Measurements from ENCODE around the gene KIFBP.

Gene KIFBP

DNA sequence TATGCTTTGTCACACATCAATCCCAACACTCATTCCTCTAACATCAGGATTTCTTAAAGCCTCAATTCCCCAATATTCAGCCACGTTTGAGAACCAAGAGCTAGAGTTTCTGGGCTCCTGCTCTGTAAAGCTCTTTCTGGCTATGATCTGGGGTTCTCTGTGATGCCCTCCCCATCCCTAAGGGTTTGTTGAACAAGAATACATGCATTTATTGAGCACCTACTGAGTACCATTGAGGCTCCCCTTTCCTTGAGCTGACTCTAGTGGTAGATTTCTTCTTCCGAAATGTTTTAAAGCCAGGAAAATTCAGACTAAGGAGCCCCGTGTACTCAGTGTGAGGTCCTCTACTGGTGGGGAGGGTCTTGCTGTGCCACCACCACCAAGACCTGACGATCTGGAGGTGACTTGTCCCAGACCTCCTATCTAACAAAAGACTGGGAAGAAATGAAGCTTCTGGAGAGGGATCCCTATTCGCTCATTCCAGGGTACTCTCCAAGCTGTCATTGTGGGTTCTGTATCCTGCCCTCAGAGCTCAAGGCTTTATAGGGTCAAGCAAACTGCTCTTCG is 76.2 kb downstream of the KIFBP start:
- Mint-ChIP-seq H3K4me3 (peak overlapping the region; percentile 18), H3K36me3 (ENCODE audit: low read depth) (no peaks in the 10 kb centered on the region), H3K9me3 (no peaks in the 10 kb centered on the region), H3K4me1 (ENCODE audit: low read depth) (peaks cover 64% of the 10 kb centered on the region), H3K27ac (peak overlapping the region; percentile 94), H3K27me3 (no peaks in the 10 kb centered on the region)
- intact Hi-C loops (cut with micrococcal nuclease): no loop called here

DNA sequence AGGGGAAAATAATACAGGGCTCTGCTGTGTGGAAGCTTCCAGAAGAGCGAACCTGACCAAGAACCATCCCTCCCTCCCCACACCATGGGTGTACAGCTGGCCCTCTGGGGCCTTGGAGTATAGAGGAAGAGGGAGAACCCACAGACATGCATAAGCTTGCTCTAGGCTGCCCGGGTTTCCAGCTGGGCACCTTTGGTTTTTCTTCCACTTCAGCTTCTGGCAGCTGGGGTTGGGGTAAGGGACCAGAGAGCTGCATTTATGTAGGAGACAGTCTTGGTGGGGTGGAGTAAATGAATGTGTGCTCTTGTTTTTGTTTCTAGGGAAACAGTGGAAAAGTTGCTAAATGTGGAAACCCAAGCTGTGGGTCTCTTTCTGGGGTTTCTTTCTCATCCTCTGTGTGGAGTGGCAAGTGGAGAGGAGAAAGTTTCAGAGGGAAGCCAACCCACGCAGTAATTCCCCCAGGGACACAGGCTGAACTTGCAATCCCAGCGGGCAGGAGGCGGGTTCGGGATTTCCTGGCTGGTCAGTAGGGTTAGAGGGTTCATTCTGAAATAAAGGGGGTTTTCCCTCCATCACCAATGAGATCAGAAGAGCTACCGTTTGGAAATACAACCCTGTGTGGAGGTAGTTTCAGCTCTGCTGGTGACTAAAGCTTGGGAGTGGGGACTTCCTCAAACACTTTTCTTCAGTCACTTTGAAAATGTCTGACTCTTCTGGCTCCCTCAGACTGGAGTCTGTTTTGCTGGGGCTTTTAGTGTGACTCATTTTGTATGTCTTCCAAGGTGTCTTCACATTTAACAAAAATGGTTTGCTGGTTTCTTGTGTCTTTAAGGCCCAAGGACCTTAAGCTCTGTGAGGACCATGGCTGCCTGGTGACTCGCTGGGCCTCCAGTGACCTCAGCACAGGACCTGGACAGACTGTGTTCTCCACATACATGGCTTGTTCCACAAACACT is 77.1 kb downstream of the KIFBP start:
- Mint-ChIP-seq H3K4me1 (ENCODE audit: low read depth) (peaks cover 67% of the 10 kb centered on the region), H3K36me3 (ENCODE audit: low read depth) (no peaks in the 10 kb centered on the region), H3K27ac (peak overlapping the region; percentile 94), H3K27me3 (no peaks in the 10 kb centered on the region), H3K4me3 (peak overlapping the region; percentile 24), H3K9me3 (no peaks in the 10 kb centered on the region)
- intact Hi-C loops (cut with micrococcal nuclease): no loop called here

Data from dendritic cell treated with granulocyte-macrophage colony-stimulating factor and Interleukin-4, amounts not matched to agents 40 ng/mL and 50 ng/mL, for 4 days (primary cell).